ENCODE data around the gene MORN1.

Gene MORN1

GRCh38 chr1:2376931-2377672 is 14.3 kb downstream of the MORN1 start:
- H3K36me3 ChIP-seq (replicated peaks), result no peaks in the 10 kb centered on the region
- no peak for TF ChIP-seq CTCF (IDR thresholded peaks at IDR 0.05; ENCODE audit: low read depth, low read length, missing control alignments)
- no peaks in the 10 kb centered on the region for H3K27me3 ChIP-seq (replicated peaks)
- no peak for DNase-seq
- H3K4me3 ChIP-seq (ENCODE audit: low read depth, low read length), result no peak overlapping the region
- no peak overlapping the region for H3K27ac ChIP-seq
- in situ Hi-C loops (cut with HindIII; ENCODE audit: low pct_ligation_motif_present, low sequenced_read_pairs), result no loop called here

DNA sequence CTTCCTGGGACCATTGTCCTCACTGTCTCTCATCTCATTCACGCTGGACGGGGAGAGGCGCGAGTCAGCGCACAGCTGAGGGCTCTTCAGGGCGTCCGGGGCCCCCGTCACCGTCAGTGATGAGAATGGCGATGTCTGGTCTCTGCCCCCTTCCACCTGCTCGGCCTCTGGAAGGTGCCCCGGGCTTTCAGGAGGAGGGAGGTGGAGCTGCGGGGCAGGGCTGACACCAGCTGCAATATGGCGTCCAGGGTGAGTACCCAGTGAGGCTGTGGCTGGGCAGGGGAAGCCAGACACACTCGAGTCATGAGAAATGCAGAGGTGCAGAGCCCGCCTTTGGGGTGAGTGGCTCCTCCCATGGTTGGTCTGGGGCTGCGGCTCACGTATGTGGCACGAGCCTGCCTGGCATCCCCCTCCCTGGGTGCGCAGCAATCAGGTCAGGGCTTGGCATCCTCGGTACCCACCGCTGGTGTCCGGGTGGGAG is 15.1 kb downstream of the MORN1 start:
- Histone ChIP-seq H3K27me3 (replicated peaks) (no peaks in the 10 kb centered on the region), H3K4me3 (ENCODE audit: low read depth, low read length) (no peak overlapping the region), H3K36me3 (replicated peaks) (no peaks in the 10 kb centered on the region), H3K27ac (no peak overlapping the region)
- DNase-seq, result no peak
- TF ChIP-seq CTCF (IDR thresholded peaks at IDR 0.05; ENCODE audit: low read depth, low read length, missing control alignments), result no peak
- in situ Hi-C loops (cut with HindIII; ENCODE audit: low pct_ligation_motif_present, low sequenced_read_pairs), result no loop called here

- TF ChIP-seq CTCF (IDR thresholded peaks at IDR 0.05; ENCODE audit: low read depth, low read length, missing control alignments), result no peak
- in situ Hi-C loops (cut with HindIII; ENCODE audit: low pct_ligation_motif_present, low sequenced_read_pairs), result no loop called here
- no peak overlapping the region for H3K4me3 ChIP-seq (ENCODE audit: low read depth, low read length)
- H3K27me3 ChIP-seq (replicated peaks), result no peaks in the 10 kb centered on the region
- no peaks in the 10 kb centered on the region for H3K36me3 ChIP-seq (replicated peaks)
- no peak overlapping the region for H3K27ac ChIP-seq
- DNase-seq, result no peak
Observed at GRCh38 chr1:2375923-2376260, 15.5 kb downstream of the MORN1 start.

DNA sequence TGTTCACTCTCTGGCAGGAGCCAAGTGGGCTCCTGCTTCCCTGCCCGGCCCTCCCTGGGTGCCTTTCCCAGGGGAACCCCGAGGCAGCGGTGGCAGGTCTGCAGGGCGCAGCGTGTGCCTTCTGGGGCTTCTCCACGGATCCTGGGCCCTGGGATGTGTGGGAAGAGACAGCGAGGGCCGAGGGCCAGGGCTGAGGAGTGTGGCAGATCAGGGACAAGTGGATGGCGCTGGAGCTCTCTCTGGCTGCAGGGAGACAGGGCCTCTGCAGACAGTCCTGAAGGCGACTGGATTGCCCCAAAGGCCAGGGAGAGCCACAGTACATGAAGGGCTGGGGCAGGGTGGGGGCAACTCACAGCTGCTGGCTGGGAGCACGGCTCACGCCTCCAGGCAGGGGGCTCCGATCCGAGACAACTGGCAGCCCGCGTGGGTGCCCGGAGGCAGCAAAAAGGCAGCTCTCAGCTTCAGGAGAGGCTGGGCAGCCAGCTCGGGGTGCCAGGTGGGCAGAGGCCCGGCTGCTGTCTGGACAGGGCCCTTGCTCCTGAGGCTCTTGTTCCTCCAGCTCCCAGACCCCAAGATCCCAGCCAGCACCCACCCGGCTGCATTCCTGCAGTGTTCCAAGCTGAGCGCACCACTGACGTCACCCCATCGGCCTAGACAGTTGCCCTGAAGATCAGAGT is 16.0 kb downstream of the MORN1 start:
- no peak overlapping the region for H3K27ac ChIP-seq
- no peak for TF ChIP-seq CTCF (IDR thresholded peaks at IDR 0.05; ENCODE audit: low read depth, low read length, missing control alignments)
- no peaks in the 10 kb centered on the region for H3K27me3 ChIP-seq (replicated peaks)
- no peak for DNase-seq
- H3K36me3 ChIP-seq (replicated peaks), result no peaks in the 10 kb centered on the region
- in situ Hi-C loops (cut with HindIII; ENCODE audit: low pct_ligation_motif_present, low sequenced_read_pairs), result no loop called here
- no peak overlapping the region for H3K4me3 ChIP-seq (ENCODE audit: low read depth, low read length)

DNA sequence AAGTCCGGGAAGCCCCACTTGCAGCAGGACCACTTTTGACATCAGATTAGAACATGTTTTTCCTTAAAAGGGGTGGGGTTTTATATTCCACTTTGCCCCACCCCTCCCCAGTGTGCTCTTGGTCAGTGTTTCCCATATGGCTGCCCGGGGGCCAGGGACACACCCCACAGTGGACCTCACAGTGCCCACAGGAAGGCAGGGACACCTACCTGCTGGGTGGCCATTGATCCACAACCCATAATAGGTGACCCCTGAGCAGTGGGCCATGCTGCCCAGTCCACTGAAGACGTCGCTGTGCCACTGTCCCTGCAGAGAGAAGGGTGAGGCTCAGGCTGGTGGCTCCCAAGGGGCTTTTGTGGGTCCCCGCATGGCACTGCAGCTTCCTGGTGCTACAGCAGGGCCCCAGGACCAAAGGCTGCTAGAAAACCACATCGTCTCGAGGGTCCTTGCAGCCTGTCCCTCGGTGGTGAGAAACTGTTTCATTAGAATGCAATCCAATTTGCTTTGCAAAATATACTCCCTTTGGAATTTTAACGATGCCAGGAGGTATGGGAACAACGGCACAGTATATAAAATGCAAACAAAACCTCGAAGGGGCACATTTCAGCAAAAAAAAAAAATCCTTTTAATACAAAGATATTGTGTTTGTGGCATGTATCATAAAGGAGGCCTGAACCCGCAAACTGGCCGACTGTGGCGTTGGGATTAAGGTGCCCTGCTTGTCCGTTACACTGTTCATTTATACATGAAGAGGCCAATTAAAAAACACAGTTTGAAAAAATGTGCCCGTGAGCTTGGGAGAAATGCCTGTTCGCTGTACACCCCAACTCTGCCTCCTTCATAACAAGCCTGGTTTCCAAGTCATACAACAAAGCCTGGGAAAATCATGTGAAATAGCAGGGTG is 16.9 kb downstream of the MORN1 start:
- H3K27me3 ChIP-seq (replicated peaks), result no peaks in the 10 kb centered on the region
- no peak overlapping the region for H3K4me3 ChIP-seq (ENCODE audit: low read depth, low read length)
- in situ Hi-C loops (cut with HindIII; ENCODE audit: low pct_ligation_motif_present, low sequenced_read_pairs), result no loop called here
- no peak for DNase-seq
- no peak overlapping the region for H3K27ac ChIP-seq
- H3K36me3 ChIP-seq (replicated peaks), result no peaks in the 10 kb centered on the region
- no peak for TF ChIP-seq CTCF (IDR thresholded peaks at IDR 0.05; ENCODE audit: low read depth, low read length, missing control alignments)
